Kidney epithelial cell (primary cell): ENCODE results near the gene MDK. TPM values are rescaled to one million over a fixed set of nuclear protein-coding genes. Genes with fewer than 3 reads are reported as not detected.

Experiments
- DNase-seq: peaks from one replicate; pipeline ENCODE4 v3.0.0-alpha.2; 2010; ENCODE audit warnings: low read depth
- H3K27me3 ChIP-seq: 2 replicates; pipeline ENCODE4 v1.6.0; 2011; ENCODE audit warnings: low read length; ENCODE audit not compliant: control insufficient read depth, insufficient read depth
- H3K36me3 ChIP-seq: 2 replicates; pipeline ENCODE4 v1.5.1; 2011; ENCODE audit warnings: low read length; ENCODE audit not compliant: control insufficient read depth, insufficient read depth
- H3K4me3 ChIP-seq: 2 replicates; pipeline ENCODE4 v1.5.1; 2011; ENCODE audit warnings: low read depth, mild to moderate bottlenecking, control low read depth, low read length
- CTCF ChIP-seq: IDR thresholded peaks from 2 replicates; pipeline ENCODE4 v1.5.1; 2011; ENCODE audit warnings: mild to moderate bottlenecking, moderate library complexity, low read length, control low read depth, inconsistent platforms; ENCODE audit not compliant: insufficient read depth, poor library complexity, severe bottlenecking
- total RNA-seq: library from RNA; depleted of rRNA; stranded (reverse); fragments of >200 nt; gene quantifications from 2 replicates; pipeline ENCODE4 v1.2.3, GENCODE V29; 2015

Gene MDK
- total RNA-seq, 1 donor from 2014 or later: 805 TPM

DNA sequence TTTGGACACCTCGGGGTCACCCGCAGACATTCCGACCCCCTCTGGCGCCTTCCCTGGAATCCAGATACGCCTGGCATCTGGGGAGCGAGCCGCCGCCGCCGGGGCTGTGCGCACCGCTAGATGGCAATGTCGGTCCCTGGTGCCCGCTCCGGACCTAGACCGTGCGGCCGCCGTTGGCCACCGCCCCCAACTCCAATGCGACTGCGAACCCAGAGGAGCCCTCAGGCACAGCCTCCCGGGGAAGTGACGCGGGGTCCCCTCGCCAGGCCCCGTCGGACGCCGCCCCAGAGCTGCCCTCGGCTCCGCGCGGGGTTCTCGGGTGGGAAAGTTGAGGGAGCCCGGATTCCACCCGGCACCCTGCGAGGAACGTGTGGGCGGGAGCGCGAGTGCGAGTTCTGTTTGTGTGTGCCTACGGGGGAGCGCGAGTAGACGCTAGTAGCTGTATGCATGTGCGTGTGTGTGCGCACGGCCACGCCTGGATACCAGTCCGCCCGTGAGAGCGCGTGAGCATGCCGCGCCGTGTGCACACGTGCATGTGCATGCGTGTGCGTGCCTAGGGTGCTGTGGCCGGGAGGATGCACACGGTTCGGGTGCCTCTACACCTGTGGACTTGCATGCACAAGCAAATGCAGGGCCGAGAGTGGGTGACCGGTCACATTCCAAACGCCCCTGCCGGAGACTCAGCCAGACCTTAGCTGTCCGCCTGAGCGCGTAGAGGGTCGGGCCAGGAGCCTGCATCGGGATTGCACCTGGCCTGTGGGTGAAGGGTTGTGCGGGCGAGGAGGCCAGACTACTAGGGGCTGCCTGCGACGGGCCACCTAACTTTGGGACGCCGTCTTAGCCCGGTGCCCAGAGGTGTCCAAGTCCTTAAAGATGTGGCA lies 8.2 kb downstream of the MDK start:
- no peaks in the 10 kb centered on the region for H3K36me3 ChIP-seq
- peaks cover 59% of the 10 kb centered on the region for H3K27me3 ChIP-seq
- H3K4me3 ChIP-seq: peak overlapping the region; percentile 28
- TF ChIP-seq CTCF: peak; percentile 82
- no peak for DNase-seq

GRCh38 chr11:46390331-46391171 lies 9.1 kb downstream of the MDK start:
- no peak for DNase-seq
- peaks cover 59% of the 10 kb centered on the region for H3K27me3 ChIP-seq
- no peak overlapping the region for H3K4me3 ChIP-seq
- H3K36me3 ChIP-seq: no peaks in the 10 kb centered on the region
- TF ChIP-seq CTCF: no peak

- H3K36me3 ChIP-seq: no peaks in the 10 kb centered on the region
- H3K4me3 ChIP-seq: peak overlapping the region; percentile 14
- TF ChIP-seq CTCF: no peak
- no peak for DNase-seq
- peaks cover 59% of the 10 kb centered on the region for H3K27me3 ChIP-seq
These were observed 9.7 kb downstream of the MDK start for GRCh38 chr11:46391186-46391577.

DNA sequence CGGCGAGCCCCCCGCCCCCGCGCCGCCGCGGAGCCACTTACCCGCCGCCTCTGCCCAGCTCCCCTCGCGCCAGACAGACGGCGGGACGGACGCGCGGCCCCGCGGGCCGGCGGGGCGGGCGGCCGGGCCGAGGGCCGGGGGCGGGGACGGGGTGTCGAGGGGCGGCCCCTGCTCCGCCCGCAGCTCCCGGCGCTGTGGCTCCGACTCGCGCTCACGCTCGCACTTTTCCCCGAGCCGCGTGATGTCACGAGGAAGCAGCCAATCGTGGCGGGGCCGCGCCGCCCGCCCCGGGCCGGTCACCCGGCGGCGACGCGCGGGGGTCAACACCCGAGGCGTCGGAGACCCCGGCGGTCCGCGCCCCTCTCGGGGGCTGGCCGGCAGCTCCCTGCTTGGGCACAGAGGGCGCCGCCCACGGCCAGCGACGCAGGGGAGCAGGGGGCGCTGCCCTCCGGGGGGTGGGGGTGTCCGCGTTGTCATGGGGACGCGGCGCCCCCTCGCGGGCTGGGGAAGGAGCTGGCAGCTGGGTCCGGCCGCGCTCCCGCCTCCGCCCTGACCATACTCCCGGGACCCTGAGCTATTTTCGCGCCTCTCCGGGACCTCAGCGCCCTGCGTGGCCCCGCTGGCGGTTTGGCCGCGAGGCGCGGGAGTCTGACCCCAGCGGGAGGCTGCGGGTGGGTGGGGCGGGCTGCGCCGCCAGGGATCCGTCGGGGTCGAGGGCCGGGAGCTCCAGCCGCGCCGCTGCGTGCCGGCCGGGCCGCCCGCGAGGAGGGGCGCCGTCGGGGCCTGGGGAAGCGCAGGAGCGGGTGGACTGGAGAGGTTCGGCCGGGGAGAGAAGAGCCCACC lies 10.3 kb downstream of the MDK start, which contains the start of gene CHRM4:
Gene CHRM4, minus strand, starts transcription at position 199 of the 843 bp plus-strand sequence. CDS start 5,219 bp downstream, outside the sequence.
- peak; percentile 28 for TF ChIP-seq CTCF
- no peak for DNase-seq
- Histone ChIP-seq H3K27me3 (peaks cover 58% of the 10 kb centered on the region), H3K4me3 (peak within 1 kb of the TSS; percentile 37), H3K36me3 (no peaks in the 10 kb centered on the region)

GRCh38 chr11:46392421-46393230 lies 11.2 kb downstream of the MDK start:
- Histone ChIP-seq H3K4me3 (peak overlapping the region; percentile 26), H3K27me3 (peaks cover 53% of the 10 kb centered on the region), H3K36me3 (no peaks in the 10 kb centered on the region)
- DNase-seq: no peak
- TF ChIP-seq CTCF: no peak
